HL-60 (cell line): Measurements from ENCODE around the gene ST6GALNAC4.

Experiments used
- CTCF ChIP-seq: IDR thresholded peaks from one replicate; pipeline ENCODE4 v1.5.1; 2011; ENCODE audit warnings: low read length, control low read depth, inconsistent platforms; ENCODE audit not compliant: insufficient read depth
- SPI1 ChIP-seq: IDR thresholded peaks from 2 replicates; pipeline ENCODE4 v1.6.1; 2012; ENCODE audit warnings: low read depth, mild to moderate bottlenecking, borderline replicate concordance

GRCh38 chr9:127958728-127959127 lies 41.9 kb upstream of the ST6GALNAC4 start:
- TF ChIP-seq CTCF (no peak), SPI1 (no peak)
